Gastroesophageal sphincter (tissue), 3 donors: ENCODE data around the gene LY6G5C.

Source experiments
- CTCF ChIP-seq, 4 experiments: fragments of 200-600 bp in 2 of 4; fragments of 450-650 bp in 2 of 4; sonication (generic) in 1 of 4; IDR thresholded peaks; one replicate each; pipeline ENCODE4 v1.5.1; 2017 to 2019; ENCODE audit warnings: antibody characterized with exemption in 4 of 4, mild to moderate bottlenecking in 2 of 4, moderate library complexity in 2 of 4
- EP300 ChIP-seq: sonication (generic); formaldehyde crosslinking; IDR thresholded peaks from one replicate; pipeline ENCODE4 v1.6.1; 2017; ENCODE audit warnings: antibody characterized with exemption, mild to moderate bottlenecking
- POLR2A ChIP-seq, 2 donors: fragments of 450-650 bp; IDR thresholded peaks; one replicate each; pipeline ENCODE4 v1.6.1; 2017; ENCODE audit warnings: antibody characterized with exemption in 2 of 2, mild to moderate bottlenecking in 2 of 2, moderate library complexity in 1 of 2
- POLR2AphosphoS5 ChIP-seq: sonication (generic); formaldehyde crosslinking; IDR thresholded peaks from one replicate; pipeline ENCODE4 v1.6.1; 2017; ENCODE audit warnings: antibody characterized with exemption

DNA sequence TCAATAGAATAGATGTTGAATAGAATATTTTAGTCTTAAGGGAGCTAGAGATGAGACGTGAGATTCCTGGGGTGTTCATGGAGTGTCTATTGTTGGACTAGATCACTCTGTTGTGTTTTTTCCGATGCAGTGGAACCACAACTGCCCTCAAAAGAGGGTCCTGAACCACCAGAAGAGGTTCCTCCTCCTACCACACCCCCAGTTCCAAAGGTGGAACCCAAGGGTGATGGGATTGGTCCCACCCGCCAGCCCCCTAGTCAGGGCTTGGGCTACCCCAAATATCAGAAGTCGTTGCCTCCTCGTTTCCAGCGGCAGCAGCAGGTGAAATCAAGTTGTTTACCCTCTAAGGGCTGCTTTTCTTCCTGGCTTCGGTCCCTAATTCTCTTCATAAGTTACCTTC, 51.9 kb downstream of the LY6G5C start:
- no peak for TF ChIP-seq EP300
- no peak for TF ChIP-seq CTCF (IDR thresholded peaks at IDR 0.05)
- TF ChIP-seq POLR2AphosphoS5, result no peak
- TF ChIP-seq POLR2A (IDR thresholded peaks at IDR 0.05), result no peak
